GM12878 (cell line): ENCODE measurements around the gene ERCC5. TPM values are rescaled to one million over a fixed set of nuclear protein-coding genes. Genes with fewer than 3 reads are reported as not detected.

ENCODE experiments used
- ATAC-seq: fragments of 200-7000 bp; cut with Tn5 transposase; 3 replicates; pipeline ENCODE4 v1.9.1; 2020; ENCODE audit warnings: mild to moderate bottlenecking, moderate library complexity
- BruUV-seq: library from RNA; stranded (reverse); fragments of 400-500 nt; replicated peaks from 2 replicates; lab custom pipeline; 2021; lab: Mats Ljungman, UMichigan
- CTCF ChIA-PET: fragments of 300-600 bp; sonication (Branson Sonifier 250); formaldehyde crosslinking; extraction: SDS; loops from one replicate; lab custom pipeline; 2021; ENCODE audit warnings: inconsistent platforms; lab: Yijun Ruan, JAX
- POLR2A ChIA-PET: fragments of 350-600 bp; formaldehyde crosslinking; extraction: SDS; loops from one replicate; lab custom pipeline; 2021; ENCODE audit warnings: inconsistent platforms; lab: Charles Lee
- RAD21 ChIA-PET: fragments of 300-600 bp; sonication (Branson Sonifier 250); formaldehyde crosslinking; loops from one replicate; lab custom pipeline; 2023; ENCODE audit warnings: antibody characterized with exemption; ENCODE audit not compliant: unreplicated experiment; lab: Charles Lee
- SMC1A ChIA-PET: fragments of 300-600 bp; sonication (Branson Sonifier 250); formaldehyde crosslinking; loops from one replicate; lab custom pipeline; 2023; ENCODE audit not compliant: unreplicated experiment, uncharacterized antibody; lab: Charles Lee
- DNase-seq: peaks from one replicate; pipeline ENCODE4 v3.0.0-alpha.2; 2011; ENCODE audit warnings: low read depth, low spot score
- FAIRE-seq: peaks from 3 replicates; lab custom pipeline; 2011; peaks lifted over from hg19 to GRCh38; lab: Jason Lieb, UNC
- H2AFZ ChIP-seq: 2 replicates; pipeline ENCODE4 v1.6.0; 2011; ENCODE audit warnings: low read depth, low read length, control low read depth; ENCODE audit not compliant: control insufficient read depth
- H3K27ac ChIP-seq: 2 replicates; pipeline ENCODE4 v1.5.1; 2011; ENCODE audit warnings: control low read depth; ENCODE audit not compliant: control insufficient read depth, insufficient read depth
- H3K27me3 ChIP-seq, 2 experiments: replicated peaks in 1 of 2; 2 replicates each; pipeline versions ENCODE4 v1.6.0 to v1.6.1; 2011; ENCODE audit warnings: low read length in 1 of 2; ENCODE audit not compliant: control insufficient read depth in 2 of 2, insufficient read depth in 2 of 2
- H3K36me3 ChIP-seq, 2 experiments: 2 replicates each; pipeline ENCODE4 v1.5.1; 2011; ENCODE audit warnings: low read length in 1 of 2; ENCODE audit not compliant: control insufficient read depth in 2 of 2, insufficient read depth in 2 of 2
- H3K4me1 ChIP-seq: 2 replicates; pipeline ENCODE4 v1.6.1; 2011; ENCODE audit warnings: mild to moderate bottlenecking, low read length, moderate library complexity, mixed read lengths; ENCODE audit not compliant: control insufficient read depth, insufficient read depth
- H3K4me2 ChIP-seq: 2 replicates; pipeline ENCODE4 v1.6.0; 2011; ENCODE audit warnings: control low read depth; ENCODE audit not compliant: control insufficient read depth, insufficient read depth
- H3K4me3 ChIP-seq: fragments of 200-600 bp; sonication (generic); 2 replicates; pipeline ENCODE4 v1.5.1; 2016
- H3K79me2 ChIP-seq: 2 replicates; pipeline ENCODE4 v1.6.0; 2011; ENCODE audit warnings: low read length; ENCODE audit not compliant: control insufficient read depth, insufficient read depth
- H3K9ac ChIP-seq: 2 replicates; pipeline ENCODE4 v1.8.0; 2011; ENCODE audit warnings: low read length, control low read depth, mixed read lengths; ENCODE audit not compliant: control insufficient read depth, insufficient read depth
- H3K9me3 ChIP-seq: replicated peaks from 3 replicates; pipeline ENCODE4 v1.5.1; 2011; ENCODE audit warnings: mild to moderate bottlenecking, low read length; ENCODE audit not compliant: control insufficient read depth, insufficient read depth
- H4K20me1 ChIP-seq: 2 replicates; pipeline ENCODE4 v1.6.0; 2011; ENCODE audit not compliant: control insufficient read depth, insufficient read depth
- BACH1 ChIP-seq: fragments of 450-650 bp; IDR thresholded peaks from 2 replicates; pipeline ENCODE4 v1.6.1; 2017; ENCODE audit warnings: mild to moderate bottlenecking, borderline replicate concordance
- EP300 ChIP-seq, 2 experiments: fragments of 150-350 bp in 1 of 2; IDR thresholded peaks; 2 replicates each; pipeline ENCODE4 v1.6.1; 2011 to 2012; ENCODE audit warnings: low read depth in 2 of 2, low read length in 2 of 2, borderline replicate concordance in 1 of 2, improper control_type of control experiment in 1 of 2, inconsistent platforms in 1 of 2; ENCODE audit not compliant: control insufficient read depth in 1 of 2
- JUNB ChIP-seq: IDR thresholded peaks from 2 replicates; pipeline ENCODE4 v1.6.1; 2016; ENCODE audit warnings: antibody characterized with exemption, mild to moderate bottlenecking
- MTA2 ChIP-seq: fragments of 450-650 bp; IDR thresholded peaks from 2 replicates; pipeline ENCODE4 v1.6.1; 2016; ENCODE audit warnings: low read depth, mild to moderate bottlenecking, moderate library complexity
- NFYB ChIP-seq: IDR thresholded peaks from 2 replicates; pipeline ENCODE4 v1.6.1; 2011; ENCODE audit warnings: low read depth, mild to moderate bottlenecking, low read length, improper control_type of control experiment, moderate library complexity; ENCODE audit not compliant: insufficient read depth
- NR2C1 ChIP-seq: fragments of 450-650 bp; IDR thresholded peaks from 2 replicates; pipeline ENCODE4 v1.6.1; 2017; ENCODE audit warnings: antibody characterized with exemption, mild to moderate bottlenecking, moderate library complexity
- PBX3 ChIP-seq: IDR thresholded peaks from 2 replicates; pipeline ENCODE4 v1.6.1; 2011; ENCODE audit warnings: mild to moderate bottlenecking, low read depth, low read length, moderate library complexity; ENCODE audit not compliant: insufficient replicate concordance
- POLR2AphosphoS2 ChIP-seq: IDR thresholded peaks from 2 replicates; pipeline ENCODE4 v1.6.1; 2011; ENCODE audit warnings: low read depth, mild to moderate bottlenecking, low read length, improper control_type of control experiment, moderate library complexity
- SMARCA5 ChIP-seq: fragments of 450-650 bp; IDR thresholded peaks from 2 replicates; pipeline ENCODE4 v1.6.1; 2017; ENCODE audit warnings: mild to moderate bottlenecking
- YBX1 ChIP-seq: fragments of 450-650 bp; IDR thresholded peaks from 2 replicates; pipeline ENCODE4 v1.6.1; 2016; ENCODE audit warnings: antibody characterized with exemption
- ZBTB11 ChIP-seq: fragments of 450-650 bp; formaldehyde crosslinking; IDR thresholded peaks from 2 replicates; pipeline ENCODE4 v1.5.0; 2022; ENCODE audit warnings: mild to moderate bottlenecking, missing genetic modification characterization
- WGBS: methylation state at CpG from one replicate; pipeline ENCODE4 v1.1.6; 2016; ENCODE audit warnings: low lambda C conversion rate; ENCODE audit not compliant: insufficient replicate concordance, insufficient coverage; ENCODE audit errors: missing lambda C conversion rate; 5-methylcytosine and 5-hydroxymethylcytosine counted together
- in situ Hi-C: fragments of 300-500 bp; cut with MboI; formaldehyde crosslinking; loops from 9 replicates; pipeline ENCODE4 v1.14.3; 2018; ENCODE audit warnings: mixed read lengths
- intact Hi-C: fragments of 100-400 bp; cut with micrococcal nuclease; formaldehyde crosslinking; loops from one replicate; pipeline ENCODE4 v1.14.2; 2022; ENCODE audit not compliant: unreplicated experiment
- polyA plus RNA-seq, 11 experiments: library from polyadenylated mRNA; depleted of rRNA in 4 of 11; unstranded in 6 of 11; stranded (reverse) in 5 of 11; fragments of >200 nt; fragmentation: Nextera tagmentation in 4 of 11; fragmentation: Illumina TruSeq in 1 of 11; extraction: Ambion mirVana in 4 of 11; extraction: Trizol in 1 of 11; gene quantifications; 1 replicate in 1 of 11; 2 replicates in 10 of 11; pipeline versions ENCODE4 v1.2.1 to v1.2.3, GENCODE V29; 2011 to 2016; ENCODE audit warnings: inconsistent platforms in 2 of 11, missing spikeins in 2 of 11, low read depth in 1 of 11
- total RNA-seq, 4 experiments: library from RNA; depleted of rRNA in 3 of 4; stranded (reverse); fragments of >200 nt in 3 of 4; fragmentation: Illumina TruSeq in 1 of 4; extraction: Trizol in 1 of 4; gene quantifications; 2 replicates each; pipeline versions ENCODE4 v1.2.1 to v1.2.3, GENCODE V29; 2013 to 2021
- TF ChIP-seq, protein P1 (sequence below): fragments of 450-650 bp; IDR thresholded peaks from 2 replicates; pipeline ENCODE4 v1.6.1; 2017; ENCODE audit warnings: mild to moderate bottlenecking, moderate library complexity
- TF ChIP-seq, protein P2 (sequence below): fragments of 450-650 bp; IDR thresholded peaks from 2 replicates; pipeline ENCODE4 v1.6.1; 2014; ENCODE audit warnings: mild to moderate bottlenecking

ERCC5 gene
- total and polyA plus RNA-seq, 10 of the 15 experiments (the other 5 are each of a cell fraction or from before 2014, with no cell fraction given): 11.7 to 59.2 (median 41.6) TPM

DNA sequence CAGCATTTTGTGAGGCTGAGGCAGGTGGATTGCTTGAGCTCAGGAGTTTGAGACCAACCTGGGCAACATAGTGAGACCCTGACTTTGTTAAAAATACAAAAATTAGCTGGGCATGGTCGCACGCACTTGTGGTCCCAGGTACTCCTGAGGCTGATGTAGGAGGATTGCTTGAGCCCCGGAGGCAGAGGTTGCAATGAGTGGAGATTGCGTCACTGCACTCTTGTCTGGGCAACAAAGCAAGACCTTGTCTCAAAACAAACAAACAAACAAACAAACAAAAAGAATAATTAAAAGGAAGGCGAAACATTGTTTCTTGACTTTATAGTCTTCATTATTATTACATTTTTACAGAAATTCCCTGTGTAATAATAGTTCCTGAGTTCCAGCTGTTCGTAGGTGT is 31.0 kb upstream of the ERCC5 start:
- Histone ChIP-seq H3K4me3 (no peak overlapping the region), H4K20me1 (no peaks in the 10 kb centered on the region), H3K4me2 (no peak overlapping the region), H3K79me2 (peaks cover 8% of the 10 kb centered on the region), H3K27ac (no peak overlapping the region), H3K4me1 (peaks cover 19% of the 10 kb centered on the region), H3K9ac (no peak overlapping the region), H3K36me3 (peaks cover 0 to 3% of the 10 kb centered on the region in 2 experiments), H3K27me3 (no peaks in the 10 kb centered on the region), H2AFZ (no peak overlapping the region), H3K9me3 (peaks cover 4% of the 10 kb centered on the region)
- in situ Hi-C loops (no loop called here), intact Hi-C loops (loop anchor here (5.0 kb wide), 1 partner anchor 42 kb away; the partner anchor contains the start of gene TEX30)
- DNase-seq (no peak), FAIRE-seq (no peak), ATAC-seq (no peak)
- WGBS: 85% methylated on average over 6 of the region's 6 CpGs
- ChIA-PET RAD21 (interaction anchor here (1.5 to 2.6 kb wide), 2 partner anchors 14 to 31 kb away, joined by 6 read pairs; partner anchors contain the start of gene ERCC5), SMC1A (interaction anchor here (0.6 to 2.3 kb wide), 8 partner anchors 10 to 293 kb away, joined by 3 to 8 read pairs (median 4); partner anchors contain the start of gene ERCC5), POLR2A (interaction anchor here (0.5 to 2.3 kb wide), 4 partner anchors 11 to 154 kb away, joined by 3 to 8 read pairs (median 4); partner anchors contain the start of genes BIVM, ERCC5 and POGLUT2), CTCF (interaction anchor here (0.9 to 2.9 kb wide), 4 partner anchors 14 to 223 kb away, joined by 3 to 18 read pairs (median 10); partner anchors contain the start of gene ERCC5)
- no TSS peak for BruUV-seq
- TF ChIP-seq MTA2: no peak
- TF ChIP-seq, protein P1, sequence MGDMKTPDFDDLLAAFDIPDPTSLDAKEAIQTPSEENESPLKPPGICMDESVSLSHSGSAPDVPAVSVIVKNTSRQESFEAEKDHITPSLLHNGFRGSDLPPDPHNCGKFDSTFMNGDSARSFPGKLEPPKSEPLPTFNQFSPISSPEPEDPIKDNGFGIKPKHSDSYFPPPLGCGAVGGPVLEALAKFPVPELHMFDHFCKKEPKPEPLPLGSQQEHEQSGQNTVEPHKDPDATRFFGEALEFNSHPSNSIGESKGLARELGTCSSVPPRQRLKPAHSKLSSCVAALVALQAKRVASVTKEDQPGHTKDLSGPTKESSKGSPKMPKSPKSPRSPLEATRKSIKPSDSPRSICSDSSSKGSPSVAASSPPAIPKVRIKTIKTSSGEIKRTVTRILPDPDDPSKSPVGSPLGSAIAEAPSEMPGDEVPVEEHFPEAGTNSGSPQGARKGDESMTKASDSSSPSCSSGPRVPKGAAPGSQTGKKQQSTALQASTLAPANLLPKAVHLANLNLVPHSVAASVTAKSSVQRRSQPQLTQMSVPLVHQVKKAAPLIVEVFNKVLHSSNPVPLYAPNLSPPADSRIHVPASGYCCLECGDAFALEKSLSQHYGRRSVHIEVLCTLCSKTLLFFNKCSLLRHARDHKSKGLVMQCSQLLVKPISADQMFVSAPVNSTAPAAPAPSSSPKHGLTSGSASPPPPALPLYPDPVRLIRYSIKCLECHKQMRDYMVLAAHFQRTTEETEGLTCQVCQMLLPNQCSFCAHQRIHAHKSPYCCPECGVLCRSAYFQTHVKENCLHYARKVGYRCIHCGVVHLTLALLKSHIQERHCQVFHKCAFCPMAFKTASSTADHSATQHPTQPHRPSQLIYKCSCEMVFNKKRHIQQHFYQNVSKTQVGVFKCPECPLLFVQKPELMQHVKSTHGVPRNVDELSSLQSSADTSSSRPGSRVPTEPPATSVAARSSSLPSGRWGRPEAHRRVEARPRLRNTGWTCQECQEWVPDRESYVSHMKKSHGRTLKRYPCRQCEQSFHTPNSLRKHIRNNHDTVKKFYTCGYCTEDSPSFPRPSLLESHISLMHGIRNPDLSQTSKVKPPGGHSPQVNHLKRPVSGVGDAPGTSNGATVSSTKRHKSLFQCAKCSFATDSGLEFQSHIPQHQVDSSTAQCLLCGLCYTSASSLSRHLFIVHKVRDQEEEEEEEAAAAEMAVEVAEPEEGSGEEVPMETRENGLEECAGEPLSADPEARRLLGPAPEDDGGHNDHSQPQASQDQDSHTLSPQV: no peak
- no peak for TF ChIP-seq SMARCA5
- no peak for TF ChIP-seq JUNB
- TF ChIP-seq BACH1: no peak
- TF ChIP-seq EP300 (IDR thresholded peaks at IDR 0.05; ENCODE audit: borderline replicate concordance in 1 of 2, control insufficient read depth in 1 of 2, low read depth in 2 of 2, low read length in 2 of 2): no peak
- no peak for TF ChIP-seq NR2C1
- no peak for TF ChIP-seq ZBTB11 (CRISPR knock-in tag)
- TF ChIP-seq NFYB: no peak
- TF ChIP-seq YBX1: no peak
- TF ChIP-seq POLR2AphosphoS2: no peak
- no peak for TF ChIP-seq PBX3
- TF ChIP-seq, protein P2, sequence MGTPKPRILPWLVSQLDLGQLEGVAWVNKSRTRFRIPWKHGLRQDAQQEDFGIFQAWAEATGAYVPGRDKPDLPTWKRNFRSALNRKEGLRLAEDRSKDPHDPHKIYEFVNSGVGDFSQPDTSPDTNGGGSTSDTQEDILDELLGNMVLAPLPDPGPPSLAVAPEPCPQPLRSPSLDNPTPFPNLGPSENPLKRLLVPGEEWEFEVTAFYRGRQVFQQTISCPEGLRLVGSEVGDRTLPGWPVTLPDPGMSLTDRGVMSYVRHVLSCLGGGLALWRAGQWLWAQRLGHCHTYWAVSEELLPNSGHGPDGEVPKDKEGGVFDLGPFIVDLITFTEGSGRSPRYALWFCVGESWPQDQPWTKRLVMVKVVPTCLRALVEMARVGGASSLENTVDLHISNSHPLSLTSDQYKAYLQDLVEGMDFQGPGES: no peak
